Measurements from ENCODE around the gene GAK. TPM values are rescaled to one million over a fixed set of nuclear protein-coding genes. Genes with fewer than 3 reads are reported as not detected.
"Not testable (repeated sequence)": the region's sequence is repeated elsewhere in the genome, so short reads cannot be mapped to it uniquely, and the experiment has no call there.

GAK gene
- total RNA-seq, 4 donors from 2014 or later, result 230 to 882 (median 305) TPM

- no peak for TF ChIP-seq CTCF (IDR thresholded peaks at IDR 0.05)
- no peak for TF ChIP-seq EP300 (IDR thresholded peaks at IDR 0.05; ENCODE audit: low read depth)
- no peak for TF ChIP-seq POLR2AphosphoS5 (IDR thresholded peaks at IDR 0.05)
- TF ChIP-seq POLR2A (IDR thresholded peaks at IDR 0.05), result no peak
- 81 to 82% methylated on average over 3 to 9 of the region's 9 CpGs for WGBS, 2 donors (ENCODE audit: low coverage in 1 of 2)
- Histone ChIP-seq H3K9me3 (no peaks in the 10 kb centered on the region), H3K4me3 (no peak overlapping the region), H3K36me3 (no peaks in the 10 kb centered on the region), H3K27ac (no peak overlapping the region), H3K4me1 (no peaks in the 10 kb centered on the region), H3K27me3 (no peaks in the 10 kb centered on the region)
- DNase-seq, result no peak
- intact Hi-C loops (cut with DNase I; ENCODE audit: low total_unique reads), result no loop called here
- in situ Hi-C loops (cut with MboI; ENCODE audit: low pct_ligation_motif_present in 1 of 4, low pct_unique_long_range_greater_than_20kb in 1 of 4, low sequenced_read_pairs in 3 of 4), result no loop called here
Observed at GRCh38 chr4:946103-946450, 14.0 kb upstream of the GAK start.

- no peaks in the 10 kb centered on the region for H3K9me3 ChIP-seq
- no peak for DNase-seq
- intact Hi-C loops (cut with DNase I; ENCODE audit: low total_unique reads), result no loop called here
- H3K4me1 ChIP-seq, result no peaks in the 10 kb centered on the region
- in situ Hi-C loops (cut with MboI; ENCODE audit: low pct_ligation_motif_present in 1 of 4, low pct_unique_long_range_greater_than_20kb in 1 of 4, low sequenced_read_pairs in 3 of 4), result no loop called here
- H3K4me3 ChIP-seq, result no peak overlapping the region
- WGBS, 2 donors (ENCODE audit: low coverage in 1 of 2), result 79% methylated on average over 28 of the region's 28 CpGs; no CpG with 5 or more reads in 1 of the 2 donors
- H3K27me3 ChIP-seq, result no peaks in the 10 kb centered on the region
- H3K36me3 ChIP-seq, result no peaks in the 10 kb centered on the region
- TF ChIP-seq POLR2AphosphoS5 (IDR thresholded peaks at IDR 0.05), result no peak
- no peak for TF ChIP-seq CTCF (IDR thresholded peaks at IDR 0.05)
- no peak overlapping the region for H3K27ac ChIP-seq
Observed at GRCh38 chr4:945274-946102, 13.4 kb upstream of the GAK start.

GRCh38 chr4:939508-939907 lies 7.4 kb upstream of the GAK start:
- in situ Hi-C loops (cut with MboI; ENCODE audit: low pct_ligation_motif_present in 1 of 4, low pct_unique_long_range_greater_than_20kb in 1 of 4, low sequenced_read_pairs in 3 of 4); H3K27ac ChIP-seq; H3K9me3 ChIP-seq; DNase-seq; intact Hi-C loops (cut with DNase I; ENCODE audit: low total_unique reads); H3K36me3 ChIP-seq; H3K4me3 ChIP-seq; H3K27me3 ChIP-seq; H3K4me1 ChIP-seq: not testable (repeated sequence)
- WGBS, 2 donors (ENCODE audit: low coverage in 1 of 2), result 88 to 100% methylated on average over 1 to 4 of the region's 4 CpGs

GRCh38 chr4:932713-933070 lies 576 bp upstream of the GAK start:
- H3K27me3 ChIP-seq, result no peaks in the 10 kb centered on the region
- 2% methylated on average over 9 of the region's 11 CpGs; no CpG with 5 or more reads in 1 of the 2 donors for WGBS, 2 donors (ENCODE audit: low coverage in 1 of 2)
- no peaks in the 10 kb centered on the region for H3K36me3 ChIP-seq
- peak overlapping the region; percentile 91 to 95 (median 92) for H3K27ac ChIP-seq
- in situ Hi-C loops (cut with MboI; ENCODE audit: low pct_ligation_motif_present in 1 of 4, low pct_unique_long_range_greater_than_20kb in 1 of 4, low sequenced_read_pairs in 3 of 4), result no loop called here
- intact Hi-C loops (cut with DNase I; ENCODE audit: low total_unique reads), result loop anchor here (2.0 kb wide), 1 partner anchor 76 kb away; no protein-coding TSS in a partner anchor
- peaks cover 17 to 47% (median 31%) of the 10 kb centered on the region in 4 donors for H3K4me1 ChIP-seq
- no peaks in the 10 kb centered on the region for H3K9me3 ChIP-seq
- no peak for DNase-seq
- no peak for TF ChIP-seq POLR2AphosphoS5 (IDR thresholded peaks at IDR 0.05)
- no peak for TF ChIP-seq CTCF (IDR thresholded peaks at IDR 0.05)
- TF ChIP-seq EP300 (IDR thresholded peaks at IDR 0.05; ENCODE audit: low read depth), result no peak
- TF ChIP-seq POLR2A (IDR thresholded peaks at IDR 0.05), result no peak
- H3K4me3 ChIP-seq, result peak overlapping the region; percentile 34 to 99 (median 64)

All from transverse colon (tissue), 4 donors.